Activated T-helper 1 cell treated with anti-CD3 and anti-CD28 coated beads, Interleukin-2, amount 50 U/mL, for 16 hours (primary cell): ENCODE data around the gene MED12L.
"Not testable (repeated sequence)": the region's sequence is repeated elsewhere in the genome, so short reads cannot be mapped to it uniquely, and the experiment has no call there.

Experiments
- DNase-seq, 2 donors: peaks; one replicate each; pipeline ENCODE4 v3.0.0-alpha.2; 2020; ENCODE audit warnings: low read depth in 1 of 2, low spot score in 1 of 2

MED12L gene

GRCh38 chr3:151372063-151372820 is 286.8 kb downstream of the MED12L start:
- DNase-seq: no peak

- no peak for DNase-seq
Observed at GRCh38 chr3:151377768-151378385, 292.4 kb downstream of the MED12L start.

GRCh38 chr3:151379083-151379734 is 293.7 kb downstream of the MED12L start:
- no peak for DNase-seq

- DNase-seq: no peak
Observed at GRCh38 chr3:151382671-151383070, 297.2 kb downstream of the MED12L start.

GRCh38 chr3:151383111-151383510 is 297.6 kb downstream of the MED12L start:
- no peak for DNase-seq

GRCh38 chr3:151383956-151384355 is 298.5 kb downstream of the MED12L start:
- no peak for DNase-seq

- DNase-seq: no peak
Observed at GRCh38 chr3:151384741-151385174, 299.3 kb downstream of the MED12L start, which contains the start of gene P2RY12. TSS of gene P2RY12 (minus strand) at chr3:151384753. CDS start at chr3:151338845, 45,908 bp downstream.

GRCh38 chr3:151386056-151386455 is 300.6 kb downstream of the MED12L start:
- no peak for DNase-seq

- DNase-seq: no peak
Observed at GRCh38 chr3:151387432-151387831, 302.0 kb downstream of the MED12L start.

- DNase-seq: no peak
Observed at GRCh38 chr3:151387842-151388241, 302.4 kb downstream of the MED12L start.

- no peak for DNase-seq
Observed at GRCh38 chr3:151391720-151392119, 306.3 kb downstream of the MED12L start.

GRCh38 chr3:151392191-151392590 is 306.7 kb downstream of the MED12L start:
- DNase-seq: not testable (repeated sequence)

- DNase-seq: no peak
Observed at GRCh38 chr3:151393146-151393830, 307.8 kb downstream of the MED12L start.

- DNase-seq: no peak
Observed at GRCh38 chr3:151393941-151394340, 308.5 kb downstream of the MED12L start.

- DNase-seq: no peak
Observed at GRCh38 chr3:151394611-151395010, 309.1 kb downstream of the MED12L start.

- no peak for DNase-seq
Observed at GRCh38 chr3:151395806-151396205, 310.3 kb downstream of the MED12L start.

- DNase-seq: no peak
Observed at GRCh38 chr3:151398895-151399294, 313.4 kb downstream of the MED12L start.

GRCh38 chr3:151400341-151400740 is 314.9 kb downstream of the MED12L start:
- DNase-seq: no peak

GRCh38 chr3:151402349-151402748 is 316.9 kb downstream of the MED12L start:
- DNase-seq: no peak

GRCh38 chr3:151403246-151403645 is 317.8 kb downstream of the MED12L start:
- DNase-seq: no peak

- DNase-seq: no peak
Observed at GRCh38 chr3:151404316-151404715, 318.9 kb downstream of the MED12L start.
